CD4-positive, alpha-beta T cell treated with Interleukin-6 for 4 hours (primary cell): ENCODE data around the gene TMTC2.

ENCODE experiments used
- DNase-seq: peaks from one replicate; pipeline ENCODE4 v3.0.0-alpha.2; 2020; ENCODE audit warnings: mixed read lengths

The TMTC2 gene

DNA sequence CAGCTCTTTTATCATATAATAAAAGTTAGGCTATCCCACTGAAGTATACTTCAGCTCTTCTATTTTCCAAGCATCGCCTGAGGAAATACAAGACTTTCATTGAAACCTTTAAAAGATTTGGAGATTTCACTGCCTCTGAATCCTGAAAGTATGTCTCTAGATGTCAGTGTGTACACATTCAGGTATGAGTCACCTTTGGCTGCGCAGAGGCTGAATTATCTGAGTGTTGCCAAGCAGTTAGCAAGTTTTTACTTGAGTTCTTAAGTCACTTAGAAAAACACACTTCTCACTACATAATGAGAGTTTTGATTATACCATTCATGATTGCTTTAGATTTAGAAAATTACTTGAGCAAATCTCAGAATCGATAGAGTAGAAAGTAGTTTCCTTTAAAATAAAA is 210.3 kb downstream of the TMTC2 start:
- no peak for DNase-seq

DNA sequence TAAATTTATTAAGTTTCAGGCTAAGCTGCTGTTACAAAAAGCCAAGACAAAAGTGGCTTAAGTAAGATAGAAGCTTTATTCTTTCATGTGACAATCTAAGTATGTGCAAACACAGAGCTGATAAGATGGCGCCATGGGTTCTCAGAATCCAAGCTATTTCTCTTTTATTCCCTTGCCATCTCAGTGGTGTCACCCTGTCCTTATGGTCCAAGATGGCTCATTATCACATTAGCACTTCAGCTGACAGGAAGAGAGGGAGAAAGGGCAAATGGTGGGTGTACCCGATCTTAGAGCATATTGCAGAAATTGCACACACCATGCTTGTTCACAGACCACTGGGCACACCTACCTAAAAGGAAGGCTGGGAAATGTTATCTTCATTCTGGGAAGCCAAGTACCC is 211.7 kb downstream of the TMTC2 start:
- DNase-seq = no peak

DNA sequence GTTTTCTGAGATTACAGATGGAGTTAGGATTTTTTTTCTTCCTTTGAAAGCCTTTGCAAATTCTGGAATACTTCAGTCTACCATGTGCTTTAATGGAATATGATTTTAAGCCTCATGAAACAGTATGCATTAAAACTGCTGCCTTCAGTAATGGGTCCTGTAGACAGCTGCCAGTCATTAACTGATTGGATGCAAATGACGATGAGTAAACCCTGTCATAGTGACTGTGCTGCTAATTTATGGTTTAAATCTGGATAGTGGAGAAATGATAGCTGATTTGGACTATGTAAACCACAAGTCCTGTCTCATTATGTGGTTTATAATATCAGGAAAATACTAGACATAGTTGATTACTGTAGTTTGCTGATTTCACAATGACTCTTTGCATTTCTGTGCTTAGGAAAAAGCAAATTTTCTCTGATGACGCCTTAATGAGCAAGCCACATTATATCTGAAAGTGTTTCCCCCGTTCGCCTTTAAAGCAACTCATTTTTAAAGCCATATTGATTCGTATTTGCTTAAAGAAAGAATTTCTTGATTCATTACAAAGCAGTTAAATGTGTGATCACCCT is 217.6 kb downstream of the TMTC2 start:
- no peak for DNase-seq

DNA sequence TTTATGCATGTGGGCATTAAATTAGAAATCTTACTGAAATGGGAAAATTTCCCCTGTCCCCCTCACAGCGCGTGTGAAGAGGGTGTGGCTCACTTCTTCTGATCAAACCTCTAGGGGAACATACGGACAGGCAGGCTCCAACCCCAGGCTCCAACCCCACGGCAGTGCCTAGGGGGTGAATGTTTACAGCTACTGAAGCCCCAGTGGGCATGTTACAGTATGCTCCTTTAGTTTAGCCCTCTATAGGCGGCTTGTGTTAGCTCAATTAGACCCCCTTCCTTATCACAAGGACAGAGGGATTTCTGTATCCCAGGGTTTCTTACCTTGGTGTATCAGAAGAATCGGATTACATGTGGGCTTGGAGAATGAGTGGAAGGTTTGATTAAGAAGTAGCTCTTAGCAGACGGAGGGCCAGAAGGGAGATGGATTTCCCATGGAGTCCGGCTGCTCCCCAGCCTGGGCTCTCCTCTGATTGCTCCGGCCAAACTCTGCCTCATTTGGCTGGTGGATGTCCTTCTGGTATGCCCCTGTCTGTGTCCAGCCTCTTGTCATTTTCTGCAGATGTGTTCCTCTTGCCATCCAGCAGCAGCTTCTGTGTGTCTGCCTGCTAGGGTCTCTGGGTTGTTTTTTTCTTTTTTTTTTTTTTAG is 223.7 kb downstream of the TMTC2 start:
- no peak for DNase-seq

DNA sequence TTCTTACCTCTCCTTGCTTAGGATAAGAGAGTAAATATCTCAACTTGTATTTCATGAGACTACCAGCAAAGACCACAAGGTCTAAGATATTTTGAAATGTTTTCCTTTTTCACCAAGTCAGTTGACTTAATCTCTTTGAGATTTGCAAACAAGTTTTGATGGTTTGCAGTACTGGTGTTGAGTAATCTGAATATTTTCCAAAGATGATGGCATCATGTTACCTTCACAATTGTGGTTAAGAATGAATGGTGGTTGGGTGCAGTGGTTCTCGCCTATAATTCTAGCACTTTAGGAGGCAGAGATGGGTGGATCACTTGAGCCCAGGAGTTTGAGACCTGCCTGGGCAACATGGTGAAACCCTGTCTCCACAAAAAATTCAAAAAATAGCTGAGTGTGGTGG is 225.7 kb downstream of the TMTC2 start:
- no peak for DNase-seq

DNA sequence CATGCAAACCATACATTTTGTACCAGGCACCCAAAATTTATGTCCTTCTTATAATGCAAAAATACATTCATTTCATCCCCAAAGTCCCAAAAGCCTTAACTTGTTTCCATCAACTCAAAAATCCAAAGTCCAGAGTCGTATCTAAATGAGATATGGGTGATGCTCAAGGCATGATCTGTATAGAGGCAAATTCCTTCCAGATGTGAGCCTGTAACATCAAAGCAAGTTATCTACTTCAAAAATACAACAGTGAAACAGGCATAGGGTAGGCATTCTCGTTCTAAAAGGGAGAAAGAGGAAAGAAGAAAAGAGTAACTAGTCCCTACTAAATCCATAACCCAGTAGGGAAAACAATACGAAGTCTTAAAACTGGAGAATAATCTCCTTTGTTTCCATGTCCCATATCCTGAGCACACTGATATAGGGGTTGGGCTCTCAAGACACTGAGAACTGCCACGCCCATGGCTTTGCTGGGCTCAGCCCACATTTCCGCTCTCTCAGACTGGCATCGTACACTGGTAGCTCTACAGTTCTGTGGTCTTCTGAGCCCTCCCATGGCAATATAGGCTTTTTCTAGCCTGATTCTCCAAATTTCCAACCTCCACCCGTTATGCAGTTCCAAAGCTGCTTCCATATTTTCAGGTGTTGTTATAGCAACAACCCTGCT is 232.8 kb downstream of the TMTC2 start:
- DNase-seq = no peak

DNA sequence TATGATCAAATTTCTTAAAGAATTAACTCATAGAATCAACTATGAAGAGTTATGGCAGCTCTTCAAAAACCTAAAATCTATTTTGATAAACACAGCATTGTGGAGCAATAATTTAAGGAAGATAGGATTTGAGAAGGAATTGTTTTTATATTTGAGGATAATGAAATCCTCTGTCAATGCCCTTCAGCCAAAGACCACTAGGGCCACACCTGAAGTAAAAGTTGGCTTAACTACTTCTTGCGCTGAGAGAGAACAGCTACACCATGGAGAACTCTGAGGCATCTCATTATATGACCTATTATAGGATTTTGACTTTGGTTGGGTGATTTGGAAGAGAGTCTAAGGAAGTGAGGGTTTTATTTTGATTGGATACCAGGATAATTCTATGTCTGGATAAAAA is 237.2 kb downstream of the TMTC2 start:
- DNase-seq = no peak

DNA sequence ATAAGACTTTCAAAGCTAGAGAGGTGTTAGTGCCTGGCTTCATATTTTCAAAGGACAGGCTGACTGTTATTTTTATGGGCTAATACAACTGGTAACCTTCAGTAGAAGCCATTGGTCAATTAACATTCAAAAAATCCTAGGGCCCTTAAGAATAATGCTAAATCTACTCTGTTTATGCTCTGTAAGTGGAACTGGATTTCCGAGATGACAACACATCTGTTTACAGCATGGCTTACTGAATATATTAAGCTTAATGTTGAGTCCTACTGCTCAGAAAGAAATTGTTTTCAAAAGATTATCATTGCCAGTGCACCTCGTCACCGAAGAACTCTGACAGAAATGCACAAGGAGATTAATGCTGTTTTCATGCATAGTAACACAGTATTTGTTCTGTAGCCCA is 239.9 kb downstream of the TMTC2 start:
- no peak for DNase-seq

DNA sequence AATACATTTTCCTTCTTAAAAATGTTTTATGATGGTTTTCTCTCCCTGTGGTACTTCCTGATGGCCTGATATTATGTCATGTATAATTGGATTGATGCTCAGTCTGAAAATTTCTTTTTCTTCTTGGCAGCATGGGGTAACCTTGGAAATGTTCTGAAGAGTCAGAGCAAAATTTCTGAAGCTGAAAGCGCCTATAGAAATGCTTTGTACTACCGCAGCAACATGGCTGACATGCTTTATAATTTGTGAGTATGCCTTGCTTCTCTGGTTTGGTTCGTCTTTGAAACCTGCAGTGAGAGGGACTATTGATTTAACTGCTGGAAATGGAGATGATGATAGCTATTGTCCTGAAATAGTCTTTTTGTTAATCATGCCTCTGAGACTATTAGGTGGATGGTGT is 243.6 kb downstream of the TMTC2 start:
- DNase-seq = no peak

DNA sequence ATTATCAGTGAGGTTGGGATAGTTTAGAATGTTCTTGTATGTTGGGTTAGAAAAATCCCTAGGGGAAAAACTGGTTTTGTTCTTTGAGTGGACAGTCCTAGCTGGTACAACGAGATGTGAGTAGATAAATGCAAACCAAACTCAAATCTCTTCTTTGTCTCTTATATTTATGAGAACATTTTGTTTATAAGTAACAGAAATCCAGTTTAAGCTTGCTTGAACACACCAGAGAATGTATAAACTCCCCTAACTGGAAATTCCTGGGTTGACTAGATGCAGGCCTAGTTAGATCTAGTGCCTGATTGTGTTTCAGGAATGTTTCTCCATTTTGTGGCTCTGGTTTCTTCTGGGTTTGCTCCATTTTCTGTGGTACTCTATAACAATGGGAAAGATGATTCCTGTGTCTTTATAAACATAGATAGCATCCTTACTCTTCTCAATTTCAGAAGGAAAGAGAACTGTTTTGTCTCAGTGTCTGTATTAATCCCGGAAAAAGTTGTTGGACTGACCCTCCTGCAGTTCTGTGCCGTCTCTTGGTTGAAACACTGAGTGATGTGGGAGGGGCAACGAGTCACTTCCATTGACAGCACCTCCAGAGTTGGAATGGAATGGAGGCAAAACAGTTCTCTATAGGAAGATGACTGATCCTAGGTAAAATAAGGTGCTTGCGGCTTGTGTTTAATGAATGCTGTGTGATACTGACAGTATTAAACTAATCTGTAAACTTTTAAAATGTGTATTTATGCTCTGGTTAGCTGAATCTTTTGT is 244.8 kb downstream of the TMTC2 start:
- no peak for DNase-seq

DNA sequence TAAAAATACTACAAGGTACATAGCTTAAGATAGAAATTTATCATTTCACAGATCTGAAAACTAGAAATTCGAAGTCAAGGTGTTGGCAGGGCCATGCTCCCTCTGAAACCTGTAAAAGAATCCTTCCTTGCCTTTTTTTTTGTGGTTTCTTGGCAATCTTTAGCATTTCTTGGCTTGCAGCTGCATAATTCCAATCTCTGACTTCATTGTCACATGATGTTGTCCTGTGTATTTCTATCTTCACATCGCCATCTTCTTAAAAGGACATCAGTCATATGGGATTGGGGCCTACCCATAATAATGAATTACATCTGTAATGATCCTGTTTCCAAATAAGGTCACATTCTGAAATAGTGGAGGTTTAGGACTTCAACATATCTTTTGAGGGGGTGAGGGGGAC is 250.4 kb downstream of the TMTC2 start:
- no peak for DNase-seq

DNA sequence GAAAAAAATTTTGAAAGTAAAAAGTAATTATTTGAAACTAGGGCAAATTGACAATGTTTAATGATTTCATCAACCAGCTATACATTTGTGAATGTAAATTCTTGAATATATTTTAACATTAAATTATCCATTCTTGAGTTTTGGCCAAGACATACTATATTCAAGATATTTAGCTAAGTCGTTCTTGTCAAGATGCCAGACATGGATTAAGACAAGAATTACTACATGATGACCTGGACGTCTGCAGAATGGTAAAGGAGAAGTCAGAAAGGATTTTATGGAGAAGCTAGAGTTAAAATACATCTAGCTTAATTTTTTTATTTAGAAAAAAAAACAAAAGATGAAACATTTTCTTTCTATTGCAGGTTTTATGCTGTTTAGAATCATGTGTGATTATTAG is 255.8 kb downstream of the TMTC2 start:
- no peak for DNase-seq

DNA sequence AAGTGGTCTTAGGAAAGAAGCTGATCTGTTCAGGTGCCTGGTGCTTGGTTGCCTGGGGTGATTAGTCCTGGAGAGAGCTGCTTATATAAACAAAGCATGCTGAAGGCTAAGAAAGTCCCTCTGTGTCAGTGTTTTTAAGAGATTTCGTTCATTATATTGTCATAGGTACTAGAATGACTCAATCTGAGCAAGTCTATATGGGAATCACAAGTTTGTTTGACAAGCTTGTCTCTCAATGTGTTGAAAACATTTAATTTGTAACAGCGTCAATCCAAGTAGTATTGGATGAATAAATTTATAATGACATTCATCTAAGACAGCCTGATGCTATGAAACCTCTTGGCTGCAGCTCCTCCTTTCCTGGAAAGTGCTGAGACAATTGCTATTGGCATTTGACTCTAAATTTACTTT is 256.3 kb downstream of the TMTC2 start:
- DNase-seq = no peak

DNA sequence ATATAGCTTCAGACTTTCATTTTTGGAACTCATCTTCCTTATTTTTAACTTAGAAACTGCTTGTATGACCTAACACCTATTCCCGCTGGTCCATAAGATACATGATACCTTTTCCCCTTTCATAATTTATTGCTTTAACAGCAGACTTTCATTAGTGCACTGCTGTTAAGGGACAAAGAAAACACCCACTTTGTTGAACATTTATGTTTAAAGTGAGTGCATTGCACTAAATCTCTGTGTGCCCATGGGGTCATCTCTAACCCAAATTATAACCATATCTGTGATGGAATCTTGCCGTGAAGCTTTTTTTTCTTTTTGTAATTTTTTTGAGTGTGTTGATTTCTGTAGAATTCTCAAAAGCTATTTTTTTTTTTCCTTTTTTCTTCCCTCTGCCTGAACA is 261.8 kb downstream of the TMTC2 start:
- no peak for DNase-seq

DNA sequence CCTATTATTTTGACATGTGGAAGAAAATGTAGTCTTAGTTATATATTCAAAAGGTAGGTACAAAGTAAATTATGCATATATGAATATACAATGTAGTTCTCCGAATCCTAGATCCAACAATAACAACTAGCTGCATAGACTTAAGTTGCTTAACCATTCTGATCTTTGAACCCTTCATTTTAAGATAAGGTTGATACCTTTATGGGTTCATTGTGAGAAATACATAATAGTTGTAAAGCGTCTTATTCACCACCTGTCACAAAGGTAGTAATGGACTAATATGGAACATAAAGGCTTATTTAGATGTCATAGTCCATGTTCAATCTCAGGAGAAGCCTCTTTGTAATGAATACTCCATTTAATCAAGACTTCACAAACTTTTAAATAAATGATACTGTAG is 263.6 kb downstream of the TMTC2 start:
- DNase-seq = no peak

DNA sequence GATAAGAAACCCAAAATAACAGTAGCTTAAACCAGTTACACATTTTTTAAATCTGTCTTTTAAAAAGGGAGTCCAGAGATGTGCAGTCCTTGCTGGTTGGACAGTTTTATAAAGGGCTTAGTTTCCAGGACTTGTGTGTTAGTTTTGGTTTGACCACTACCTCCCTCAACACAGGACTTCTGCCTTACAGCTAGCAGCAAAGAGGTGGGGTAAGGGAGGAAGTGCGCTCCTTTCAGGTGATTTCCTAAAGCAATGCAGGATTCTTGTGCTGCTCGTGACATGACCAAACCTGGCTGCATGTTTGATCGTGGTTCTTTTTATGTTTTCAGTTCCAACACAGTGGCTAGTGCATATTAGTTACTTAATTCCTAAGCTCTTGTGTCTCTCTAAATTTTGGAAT is 266.2 kb downstream of the TMTC2 start:
- no peak for DNase-seq

DNA sequence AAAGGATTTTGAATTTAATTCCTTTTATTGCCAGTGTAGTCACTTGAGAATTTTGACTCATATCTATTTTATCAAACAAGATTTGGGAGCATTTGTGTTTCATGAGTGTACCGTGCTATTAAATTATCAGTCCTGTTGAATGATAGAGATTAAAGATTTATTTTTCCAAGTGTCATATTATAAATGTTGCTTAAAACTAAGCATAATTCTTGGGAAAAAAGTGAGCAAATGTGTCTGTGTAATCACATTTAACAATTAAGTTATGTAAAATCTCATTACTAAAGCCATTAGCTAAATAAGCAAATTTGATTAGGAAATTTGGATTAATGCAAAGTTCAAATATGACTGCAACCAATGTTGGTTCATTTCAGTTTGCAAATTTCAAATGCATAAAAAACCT is 266.7 kb downstream of the TMTC2 start:
- DNase-seq = no peak

DNA sequence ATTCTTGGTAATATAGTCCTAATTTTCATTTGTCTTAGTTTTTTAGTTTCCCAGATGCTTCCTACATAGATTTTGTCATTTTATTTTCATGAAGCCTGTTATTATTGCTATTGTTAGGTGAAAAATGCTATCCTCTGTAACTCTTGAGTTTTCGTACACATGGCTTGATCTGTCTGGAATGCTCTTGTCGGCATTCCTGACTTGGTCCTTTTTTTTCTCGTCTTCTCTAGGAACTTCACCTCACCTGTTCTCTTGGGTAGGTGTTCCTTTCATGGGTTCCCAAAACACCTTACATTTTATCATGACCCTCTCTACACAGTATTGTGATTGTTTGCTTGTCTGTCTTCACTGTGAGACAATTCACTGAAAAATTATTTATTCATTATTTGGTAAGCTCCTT is 267.4 kb downstream of the TMTC2 start:
- no peak for DNase-seq

DNA sequence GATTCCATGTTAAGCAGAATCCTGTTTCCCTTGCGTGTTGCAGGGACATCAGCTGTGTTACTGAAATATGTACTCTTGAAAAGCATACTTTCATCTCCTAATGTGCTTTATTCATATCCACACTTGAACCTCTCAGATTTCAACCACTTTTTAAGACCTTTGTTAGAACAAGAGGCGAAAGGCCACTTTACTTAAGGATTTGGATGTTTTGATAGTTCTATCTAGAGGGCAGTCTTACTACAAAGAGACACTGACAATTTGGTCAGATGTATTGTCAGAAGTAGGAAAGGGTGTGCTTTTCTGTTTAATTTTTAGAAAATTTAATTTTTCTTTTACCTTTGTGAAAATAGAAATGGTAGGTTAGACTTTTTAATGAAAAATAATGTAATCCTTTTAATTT is 267.9 kb downstream of the TMTC2 start:
- DNase-seq = no peak

DNA sequence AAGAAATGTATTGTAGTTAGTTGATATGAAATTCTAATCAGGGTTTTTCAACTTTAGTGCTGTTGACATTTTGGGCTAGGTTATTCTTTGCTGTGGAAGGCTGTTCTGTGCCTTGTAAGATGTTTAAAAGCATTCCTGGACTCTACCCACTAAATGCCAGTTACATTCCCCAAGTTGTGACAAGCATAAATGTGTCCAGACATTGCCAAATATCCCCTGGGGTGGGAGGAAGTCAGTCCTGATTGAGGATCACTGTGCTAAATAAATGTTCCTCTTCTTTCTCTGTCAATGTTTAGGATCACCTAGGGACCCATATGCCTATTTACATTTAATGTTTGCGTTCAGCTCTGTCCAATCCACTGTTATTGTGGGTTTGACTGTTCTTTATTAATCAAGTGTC is 268.3 kb downstream of the TMTC2 start:
- DNase-seq = no peak

DNA sequence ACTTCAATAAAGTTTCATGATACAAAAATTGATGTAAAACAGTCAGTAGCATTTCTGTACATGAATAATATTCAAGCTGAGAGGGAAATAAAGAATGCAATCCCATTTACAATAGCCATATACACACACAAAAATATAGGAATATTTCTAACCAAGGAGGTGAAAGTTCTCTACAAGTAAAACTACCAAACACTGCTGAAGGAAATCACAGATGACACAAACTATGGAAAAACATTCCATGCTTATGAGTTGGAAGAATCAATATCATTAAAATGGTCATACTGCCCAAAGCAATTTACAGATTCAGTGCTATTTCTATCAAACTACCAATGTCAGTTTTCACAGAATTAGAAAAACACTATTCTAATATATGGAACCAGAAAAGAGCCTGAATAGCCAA is 272.3 kb downstream of the TMTC2 start:
- no peak for DNase-seq

DNA sequence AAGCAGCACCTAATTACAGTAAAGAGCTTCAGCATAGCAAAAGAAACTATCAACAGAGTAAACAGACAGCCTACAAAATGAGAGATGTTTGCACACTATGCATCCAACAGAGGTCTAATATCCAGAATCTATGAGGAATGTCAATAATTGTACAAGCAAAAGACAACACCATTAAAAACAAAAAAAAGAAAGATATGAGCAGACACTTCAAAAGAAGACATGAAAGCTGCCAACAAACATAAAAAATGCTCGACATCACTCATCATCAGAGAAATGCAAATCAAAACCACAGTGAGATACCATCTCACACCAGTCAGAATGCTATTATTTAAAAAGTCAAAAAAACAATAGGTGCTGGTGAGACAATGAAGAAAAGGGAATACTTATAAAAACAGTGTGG is 273.1 kb downstream of the TMTC2 start:
- DNase-seq = no peak

DNA sequence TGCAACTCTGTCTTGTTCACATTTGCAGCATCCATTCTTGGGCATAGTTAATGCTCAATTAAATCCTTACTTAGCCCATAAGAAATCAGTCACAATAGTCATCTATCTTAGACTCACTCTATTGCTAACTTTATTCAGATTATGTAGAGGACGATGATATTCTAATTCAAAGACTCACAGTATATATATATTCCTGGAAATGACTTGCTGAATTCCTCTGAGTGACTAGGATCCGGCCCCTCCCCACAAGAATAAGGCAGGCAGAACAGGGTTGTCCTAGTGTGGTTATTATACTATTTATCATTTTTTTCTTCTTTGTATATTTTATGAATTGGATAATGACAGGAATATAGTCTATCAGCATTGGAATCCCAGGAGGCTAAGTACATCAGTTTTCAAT is 275.1 kb downstream of the TMTC2 start:
- no peak for DNase-seq

DNA sequence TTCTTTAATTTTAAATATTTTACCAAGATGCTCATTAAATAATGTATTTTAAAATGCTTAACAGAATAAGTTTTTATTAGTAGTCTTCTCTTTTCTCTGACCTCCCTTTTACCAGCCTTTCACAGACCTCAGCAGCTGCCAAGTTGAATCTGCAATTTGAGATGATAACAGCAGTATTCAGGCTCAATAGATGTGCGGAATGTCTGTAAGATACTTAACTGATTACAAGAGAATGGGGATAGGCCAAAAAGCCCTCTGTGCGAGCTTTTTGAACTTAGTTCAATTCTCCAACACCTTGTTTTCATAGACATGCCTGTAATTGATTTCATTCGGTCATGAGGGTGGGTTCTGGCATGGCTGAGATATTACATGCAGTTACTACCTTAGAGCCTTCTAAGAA is 277.2 kb downstream of the TMTC2 start:
- DNase-seq = no peak
